Cerebellar cortex (tissue), 1 donor: ENCODE measurements around the gene CLEC4E.
A peak's percentile ranks its signal among the peaks of the same experiment; 100 is the strongest.
"Not testable (repeated sequence)": the region's sequence is repeated elsewhere in the genome, so short reads cannot be mapped to it uniquely, and the experiment has no call there.

Source experiments
- DNase-seq: peaks from one replicate; pipeline ENCODE4 v3.0.0-alpha.2; 2015; ENCODE audit warnings: low spot score

Gene CLEC4E, protein sequence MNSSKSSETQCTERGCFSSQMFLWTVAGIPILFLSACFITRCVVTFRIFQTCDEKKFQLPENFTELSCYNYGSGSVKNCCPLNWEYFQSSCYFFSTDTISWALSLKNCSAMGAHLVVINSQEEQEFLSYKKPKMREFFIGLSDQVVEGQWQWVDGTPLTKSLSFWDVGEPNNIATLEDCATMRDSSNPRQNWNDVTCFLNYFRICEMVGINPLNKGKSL

DNA sequence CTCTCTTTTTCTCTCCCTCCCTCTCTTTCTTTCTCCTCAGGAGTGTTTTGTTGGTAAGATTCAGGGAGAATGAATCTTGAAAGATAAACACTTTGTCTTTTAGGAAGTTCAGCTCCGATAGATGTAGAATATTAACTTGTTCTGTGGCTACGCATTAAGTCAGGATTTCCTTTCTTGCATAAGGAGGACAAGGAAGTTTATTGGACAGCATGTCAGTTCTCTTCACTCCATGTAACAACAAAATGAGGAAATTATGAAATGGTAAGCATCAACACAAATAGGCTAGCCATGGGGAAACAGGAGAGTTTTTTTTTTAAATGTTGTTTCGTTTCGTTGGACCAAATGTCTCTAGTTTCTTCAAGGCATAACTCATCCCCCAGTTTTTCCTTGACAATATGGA lies at the start of gene CLEC4E:
CLEC4E (minus strand) TSS at position 75 of the 400 bp plus-strand sequence. CDS start 108 bp downstream, outside the sequence.
- DNase-seq = not testable (repeated sequence)

- DNase-seq = no peak
Measured at GRCh38 chr12:8589679-8590078, 49.0 kb upstream of the CLEC4E start.

DNA sequence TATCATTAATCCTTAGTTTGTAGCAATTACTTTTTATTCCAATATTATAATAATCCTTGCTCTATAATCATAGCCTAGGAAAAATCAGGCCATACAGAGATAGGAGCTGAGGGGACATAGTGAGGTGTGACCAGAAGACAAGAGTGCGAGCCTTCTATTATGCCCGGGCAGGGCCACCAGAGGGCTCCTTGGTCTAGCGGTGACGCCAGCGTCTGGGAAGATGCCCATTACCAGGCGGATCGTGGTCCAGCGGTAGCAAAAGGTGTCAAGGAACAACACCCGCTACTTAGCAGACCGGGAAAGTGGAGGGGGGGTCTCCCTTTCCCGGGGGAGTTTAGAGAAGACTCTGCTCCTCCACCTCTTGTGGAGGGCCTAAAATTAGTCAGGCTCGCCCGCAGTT lies 43.8 kb upstream of the CLEC4E start:
- not testable (repeated sequence) for DNase-seq

- DNase-seq = no peak
Measured at GRCh38 chr12:8584004-8584403, 43.3 kb upstream of the CLEC4E start.

DNA sequence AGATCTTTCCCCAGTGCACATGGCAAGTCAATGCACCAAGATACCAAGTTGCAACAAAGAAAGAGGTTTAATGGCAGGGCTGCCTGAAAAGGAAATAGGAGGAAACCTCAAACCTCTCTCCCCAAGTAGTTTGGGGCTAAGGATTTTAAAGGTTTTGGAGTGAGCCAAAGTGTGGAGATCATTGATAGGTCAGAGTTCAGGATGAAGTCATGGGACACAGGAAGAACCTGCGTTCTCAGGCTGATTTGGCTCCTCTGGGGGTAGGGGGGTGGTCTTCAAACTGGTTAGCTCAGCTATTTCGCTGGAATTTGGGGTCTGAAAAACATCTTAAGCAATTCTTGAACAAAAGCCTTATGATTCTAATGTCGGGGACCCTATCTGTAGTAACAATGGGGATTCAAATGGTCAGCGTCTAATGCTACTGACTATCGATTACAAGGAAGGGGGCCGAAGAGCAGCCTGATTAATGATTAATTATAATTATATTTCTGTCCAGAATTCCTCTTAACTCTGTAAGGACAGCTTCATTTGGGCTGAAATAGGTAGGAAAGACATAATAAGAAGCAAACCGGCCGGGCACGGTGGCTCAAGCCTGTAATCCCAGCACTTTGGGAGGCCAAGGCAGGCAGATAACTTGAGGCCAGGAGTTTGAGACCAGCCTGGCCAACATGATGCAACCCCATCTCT lies 40.5 kb upstream of the CLEC4E start:
- DNase-seq = no peak

- no peak for DNase-seq
Measured at GRCh38 chr12:8577879-8578278, 37.2 kb upstream of the CLEC4E start.

DNA sequence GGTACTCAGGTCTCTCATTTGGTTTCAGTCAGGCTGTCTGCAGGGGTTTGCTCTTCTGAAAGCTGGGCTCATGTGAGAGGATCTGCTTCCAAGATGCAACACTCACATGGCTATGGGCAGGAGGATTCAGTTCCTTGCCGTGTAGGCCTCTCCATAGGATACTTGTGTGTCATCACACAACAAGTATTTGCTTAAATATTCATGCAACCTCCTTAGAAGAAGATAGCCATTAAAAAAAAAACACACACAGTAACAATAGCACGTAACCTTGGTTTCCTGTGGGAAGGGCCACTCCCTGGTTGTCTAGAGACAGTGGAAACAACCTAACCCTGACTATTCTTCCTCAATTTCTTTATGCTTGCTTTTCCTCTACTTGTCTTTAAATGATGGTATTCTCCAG lies 31.8 kb upstream of the CLEC4E start:
- no peak for DNase-seq

DNA sequence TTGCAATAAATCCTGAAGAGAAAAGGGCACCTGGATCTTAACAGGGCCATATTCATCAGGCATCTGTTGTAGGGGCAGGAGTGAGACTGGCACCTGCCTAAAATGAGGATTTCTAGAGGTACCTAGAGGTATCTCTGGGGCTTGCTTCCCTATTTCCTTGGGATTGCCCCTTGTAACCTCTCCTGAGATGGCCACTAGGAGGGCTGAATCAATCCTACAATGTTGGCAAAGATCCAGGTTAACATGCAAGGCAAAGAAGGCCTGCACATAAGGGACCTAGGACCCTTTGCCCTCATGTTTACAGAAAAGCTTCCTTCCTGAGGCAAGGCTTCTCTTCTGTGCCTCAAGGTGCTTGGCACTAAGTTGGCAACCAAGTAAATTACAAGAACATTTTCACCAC lies 25.8 kb upstream of the CLEC4E start:
- DNase-seq = no peak

- not testable (repeated sequence) for DNase-seq
Measured at GRCh38 chr12:8566052-8566451, 25.3 kb upstream of the CLEC4E start.

GRCh38 chr12:8564656-8565055 lies 24.0 kb upstream of the CLEC4E start:
- no peak for DNase-seq

- DNase-seq = no peak
Measured at GRCh38 chr12:8563356-8563755, 22.7 kb upstream of the CLEC4E start.

- no peak for DNase-seq
Measured at GRCh38 chr12:8562310-8562709, 21.6 kb upstream of the CLEC4E start.

DNA sequence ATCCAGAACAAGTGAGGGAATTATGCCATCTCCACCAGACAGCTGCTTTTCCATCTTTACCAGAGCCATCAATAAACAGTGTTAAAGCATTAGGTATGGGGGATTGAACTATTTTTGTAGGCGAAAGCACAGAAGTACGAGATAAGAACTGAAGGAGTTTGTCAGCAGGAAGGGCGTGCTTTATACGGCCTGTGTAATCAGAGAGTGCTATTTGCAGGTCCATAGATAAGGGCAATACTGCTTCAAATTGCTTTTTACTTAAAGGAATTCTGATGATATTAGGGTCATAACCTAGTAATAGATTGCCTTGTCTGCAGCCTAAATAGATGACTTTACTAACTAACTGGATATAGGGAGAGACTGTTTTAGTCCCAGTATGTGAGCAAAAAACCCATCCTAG lies 20.3 kb upstream of the CLEC4E start:
- DNase-seq = no peak

GRCh38 chr12:8559676-8560075 lies 19.0 kb upstream of the CLEC4E start:
- DNase-seq = no peak

DNA sequence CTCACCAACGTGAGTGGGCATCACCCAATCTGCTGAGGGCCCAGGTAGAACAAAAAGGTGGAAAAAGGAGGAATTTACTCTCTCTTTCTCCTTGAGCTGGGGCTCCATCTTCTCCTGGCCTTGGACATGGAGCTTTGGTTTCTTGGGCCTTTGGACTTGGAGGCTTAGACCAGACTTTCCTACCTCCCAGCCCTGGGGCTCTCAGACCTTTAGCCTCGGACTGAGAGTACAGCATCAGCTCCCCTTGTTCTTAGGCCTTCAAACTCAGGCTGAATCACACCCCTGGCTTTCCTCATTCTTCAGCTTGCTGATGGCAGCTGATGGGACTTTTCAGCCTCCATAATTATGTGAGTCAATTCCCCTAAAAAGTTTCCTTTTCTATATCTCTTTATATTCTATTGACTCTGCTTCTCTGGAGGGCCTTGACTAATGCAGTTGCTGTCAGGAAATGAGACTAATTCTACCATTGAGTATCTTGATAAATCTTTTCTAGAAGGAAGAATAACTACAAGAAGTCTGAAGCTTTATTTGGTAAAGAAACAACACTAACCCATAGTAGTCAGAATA lies 15.9 kb upstream of the CLEC4E start:
- DNase-seq = no peak

DNA sequence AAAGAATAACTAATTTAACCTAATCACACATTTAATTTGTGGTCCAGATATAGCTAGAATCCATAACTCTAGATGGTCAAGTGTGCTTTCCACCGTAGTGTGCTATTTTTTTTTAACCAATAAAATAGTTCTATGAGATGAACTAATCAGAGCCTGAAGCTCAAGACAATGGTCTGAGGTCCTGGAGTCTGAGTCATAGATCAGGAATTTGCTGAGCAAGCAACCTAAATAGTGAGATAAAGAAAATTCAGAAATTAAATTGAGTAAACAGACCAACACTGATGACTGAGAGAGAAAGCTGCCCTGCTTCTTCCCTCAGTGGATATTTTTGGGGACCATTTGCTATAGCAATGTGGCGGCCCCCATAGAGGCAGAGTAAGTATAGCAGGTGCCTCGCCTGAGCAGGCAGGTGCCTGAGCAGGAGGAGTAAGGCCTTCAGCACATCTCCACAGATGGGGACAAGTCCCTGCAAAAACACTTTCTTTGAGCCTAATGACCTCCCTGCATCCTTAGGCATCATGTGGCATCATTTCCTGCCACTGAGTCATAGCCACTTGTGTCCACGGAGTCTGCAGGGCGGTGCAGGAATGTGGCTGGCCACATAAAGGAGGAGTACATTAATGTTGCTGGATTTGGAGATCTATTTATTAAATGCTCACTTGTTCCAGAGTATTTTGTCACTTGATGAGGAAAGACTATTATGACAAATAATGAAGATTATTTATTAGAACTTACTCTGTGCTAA lies 13.9 kb upstream of the CLEC4E start:
- no peak for DNase-seq

DNA sequence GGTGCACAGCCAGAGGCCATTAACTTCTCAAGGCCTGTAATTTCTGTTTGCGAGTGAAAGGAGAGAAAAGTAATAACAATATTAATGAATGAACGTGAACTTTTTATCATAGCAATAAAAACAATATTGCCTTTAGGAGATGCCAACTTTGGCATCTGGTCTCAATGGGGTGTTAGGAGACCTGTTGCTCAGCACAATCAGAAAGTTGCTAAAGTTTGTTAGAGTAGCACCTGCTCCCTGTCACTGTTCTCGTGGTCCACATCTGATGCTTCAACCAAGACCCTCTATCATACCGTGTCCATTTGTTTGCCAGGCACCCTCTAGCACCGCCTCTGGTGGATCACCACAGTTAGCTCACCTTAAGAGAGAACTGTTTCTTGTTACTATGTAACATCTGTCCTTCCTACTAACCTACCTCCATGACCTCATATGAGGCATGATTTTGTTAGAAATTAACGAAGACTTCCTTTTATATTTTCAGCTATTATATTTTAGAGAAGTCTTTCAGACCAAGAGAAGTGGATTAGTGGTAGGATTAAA lies 12.5 kb upstream of the CLEC4E start:
- no peak for DNase-seq

GRCh38 chr12:8549381-8549780 lies 8.7 kb upstream of the CLEC4E start:
- no peak for DNase-seq

DNA sequence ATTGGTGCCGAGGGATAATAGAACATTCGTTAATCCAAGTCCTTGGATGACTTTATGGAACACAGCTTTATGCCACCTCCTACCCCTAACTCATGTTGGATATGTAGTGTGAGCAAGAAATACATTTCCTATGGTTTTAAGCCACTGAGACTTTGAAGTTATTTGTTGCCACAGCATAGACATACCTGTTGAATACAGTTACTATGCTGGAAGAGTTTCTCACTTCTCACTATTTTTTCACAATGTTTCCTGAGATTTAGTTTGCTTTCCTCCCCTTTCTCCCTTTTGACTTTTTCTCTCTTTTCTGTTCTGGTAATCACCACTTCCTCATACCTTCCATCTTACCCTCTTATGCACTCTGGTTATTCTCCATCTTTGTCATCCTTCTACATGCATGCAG lies 7.5 kb upstream of the CLEC4E start:
- DNase-seq = no peak

GRCh38 chr12:8547645-8548044 lies 6.9 kb upstream of the CLEC4E start:
- no peak for DNase-seq

DNA sequence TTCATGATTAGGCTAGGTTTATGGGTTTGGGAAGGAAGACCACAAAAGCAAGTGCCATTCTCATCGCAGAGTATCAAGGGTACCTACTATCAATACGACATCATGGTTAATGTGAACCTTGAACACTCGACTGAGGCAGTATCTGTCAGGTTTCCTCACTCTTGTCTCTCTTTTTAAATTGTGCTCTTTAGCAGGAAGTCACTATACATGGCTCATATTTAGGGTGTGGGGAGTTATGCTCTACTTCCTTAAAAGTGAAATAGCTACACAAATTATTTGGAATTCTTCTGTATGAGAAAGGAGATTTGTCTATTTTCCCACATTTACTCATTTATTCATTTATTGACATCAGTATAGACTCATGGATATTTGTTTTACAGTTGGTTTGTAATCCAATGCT lies 5.9 kb upstream of the CLEC4E start:
- no peak for DNase-seq

DNA sequence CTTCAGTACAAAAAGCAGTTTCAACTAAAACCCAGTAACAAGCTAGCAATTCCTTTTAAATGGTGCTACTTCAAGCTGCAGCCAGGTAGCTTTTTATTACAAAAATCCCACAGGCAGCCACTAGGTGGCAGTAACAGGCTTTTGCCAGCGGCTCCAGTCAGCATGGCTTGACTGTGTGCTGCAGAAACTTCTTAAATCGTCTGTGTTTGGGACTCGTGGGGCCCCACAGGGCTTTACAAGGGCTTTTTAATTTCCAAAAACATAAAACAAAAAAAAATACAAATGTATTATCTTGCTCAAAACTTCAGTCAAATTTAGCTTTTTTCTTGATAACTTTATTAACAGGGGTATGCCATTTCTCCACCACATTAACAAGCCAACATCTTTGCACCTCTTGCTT lies 3.6 kb upstream of the CLEC4E start:
- peak; percentile 68 for DNase-seq

DNA sequence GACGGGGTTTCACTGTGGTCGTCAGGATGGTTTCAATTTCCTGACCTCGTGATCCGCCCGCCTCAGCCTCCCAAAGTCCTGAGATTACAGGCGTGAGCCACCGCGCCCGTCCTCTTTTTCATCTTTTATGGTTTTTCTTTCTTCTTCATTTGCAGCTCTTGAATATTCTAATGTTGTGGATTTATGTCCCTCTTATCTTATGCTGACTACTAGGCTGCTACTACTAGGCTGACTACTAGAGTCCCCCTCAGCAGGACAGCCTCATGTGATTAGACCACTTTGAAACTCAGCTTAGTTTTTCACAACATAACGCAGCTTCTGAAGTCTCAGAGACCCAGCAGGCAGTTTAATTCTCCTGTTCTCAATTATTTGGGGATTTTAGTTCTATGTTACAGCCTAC lies 857 bp upstream of the CLEC4E start:
- DNase-seq = no peak
